GM12878 (cell line): ENCODE results near the gene TNIP1. TPM values are rescaled to one million over a fixed set of nuclear protein-coding genes. Genes with fewer than 3 reads are reported as not detected.

Experiments used
- BACH1 ChIP-seq: fragments of 450-650 bp; IDR thresholded peaks from 2 replicates; pipeline ENCODE4 v1.6.1; 2017; ENCODE audit warnings: mild to moderate bottlenecking, borderline replicate concordance
- EED ChIP-seq: sonication (generic); IDR thresholded peaks from 2 replicates; pipeline ENCODE4 v1.6.1; 2016; ENCODE audit warnings: antibody characterized with exemption, low read depth
- EGR1 ChIP-seq, 2 experiments: IDR thresholded peaks; 1 replicate in 1 of 2; 2 replicates in 1 of 2; pipeline ENCODE4 v1.6.1; 2011 to 2012; ENCODE audit warnings: low read depth in 2 of 2, low read length in 2 of 2, borderline replicate concordance in 1 of 2, mild to moderate bottlenecking in 1 of 2, moderate library complexity in 1 of 2
- HDGF ChIP-seq: fragments of 450-650 bp; IDR thresholded peaks from 2 replicates; pipeline ENCODE4 v1.6.1; 2016; ENCODE audit warnings: antibody characterized with exemption
- NBN ChIP-seq: fragments of 450-650 bp; IDR thresholded peaks from 2 replicates; pipeline ENCODE4 v1.6.1; 2016
- SPI1 ChIP-seq: IDR thresholded peaks from 2 replicates; pipeline ENCODE4 v1.6.1; 2011; ENCODE audit warnings: low read depth, mild to moderate bottlenecking, low read length, moderate library complexity, borderline replicate concordance; ENCODE audit not compliant: insufficient read depth
- TAF1 ChIP-seq: IDR thresholded peaks from 2 replicates; pipeline ENCODE4 v1.6.1; 2011; ENCODE audit warnings: mild to moderate bottlenecking, low read depth, low read length, borderline replicate concordance
- TCF12 ChIP-seq: IDR thresholded peaks from 2 replicates; pipeline ENCODE4 v1.6.1; 2011; ENCODE audit warnings: low read depth, mild to moderate bottlenecking, low read length
- polyA plus RNA-seq, 11 experiments: library from polyadenylated mRNA; depleted of rRNA in 4 of 11; unstranded in 6 of 11; stranded (reverse) in 5 of 11; fragments of >200 nt; fragmentation: Nextera tagmentation in 4 of 11; fragmentation: Illumina TruSeq in 1 of 11; extraction: Ambion mirVana in 4 of 11; extraction: Trizol in 1 of 11; gene quantifications; 1 replicate in 1 of 11; 2 replicates in 10 of 11; pipeline versions ENCODE4 v1.2.1 to v1.2.3, GENCODE V29; 2011 to 2016; ENCODE audit warnings: inconsistent platforms in 2 of 11, missing spikeins in 2 of 11, low read depth in 1 of 11
- total RNA-seq, 4 experiments: library from RNA; depleted of rRNA in 3 of 4; stranded (reverse); fragments of >200 nt in 3 of 4; fragmentation: Illumina TruSeq in 1 of 4; extraction: Trizol in 1 of 4; gene quantifications; 2 replicates each; pipeline versions ENCODE4 v1.2.1 to v1.2.3, GENCODE V29; 2013 to 2021
- TF ChIP-seq, protein P1 (sequence below): fragments of 450-650 bp; IDR thresholded peaks from 2 replicates; pipeline ENCODE4 v1.6.1; 2017; ENCODE audit warnings: antibody characterized with exemption, mild to moderate bottlenecking, moderate library complexity

TNIP1 gene
- total and polyA plus RNA-seq, 10 of the 15 experiments (the other 5 are each of a cell fraction or from before 2014, with no cell fraction given), result 4.4 to 279 (median 150) TPM

DNA sequence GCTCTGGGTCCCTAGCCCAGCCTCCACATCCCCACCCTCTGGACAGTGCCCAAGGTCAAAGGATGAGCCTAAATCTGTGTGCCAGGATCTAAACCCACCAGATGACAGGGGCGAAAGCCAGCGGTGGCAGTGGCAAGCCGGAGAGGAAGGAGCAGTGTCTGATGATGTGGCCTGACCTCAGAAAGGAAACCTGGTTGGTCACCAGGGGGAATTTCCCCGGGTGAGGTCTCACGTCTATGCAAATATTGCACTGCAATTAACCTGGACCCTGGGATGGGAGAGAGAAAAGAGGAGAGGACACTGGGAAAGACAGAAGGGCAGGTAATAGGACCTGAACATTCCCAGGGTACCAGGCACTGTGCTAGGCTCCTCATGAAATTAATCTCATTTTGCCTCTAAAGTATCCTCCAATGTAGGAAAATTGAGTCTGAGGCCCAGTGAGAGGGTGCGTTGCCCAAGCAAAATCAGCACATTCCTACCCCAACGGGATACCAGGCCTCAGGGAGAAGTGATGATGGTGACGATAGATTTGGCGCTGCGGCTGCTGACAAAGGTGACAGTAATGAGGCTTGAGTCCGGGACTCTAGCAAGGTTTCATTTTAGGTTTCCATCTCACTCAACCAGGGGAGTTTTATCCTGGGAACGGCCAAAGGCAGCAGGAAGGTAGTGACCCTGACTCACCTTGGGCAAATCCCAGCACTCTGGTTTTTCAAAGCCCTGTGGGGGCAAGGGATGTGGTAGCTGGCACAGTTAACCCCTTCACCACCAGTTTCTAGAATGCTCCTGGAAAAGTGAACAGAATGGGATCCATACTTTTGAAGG lies 13.4 kb upstream of the TNIP1 start (continued):
- 0 out of 2 replicates have a peak, but pooled peaks have one; percentile 33 for TF ChIP-seq HDGF
- TF ChIP-seq EGR1 (IDR thresholded peaks at IDR 0.05; ENCODE audit: borderline replicate concordance in 1 of 2, low read depth in 2 of 2, low read length in 2 of 2), result no peak
- TF ChIP-seq TAF1, result peak; percentile 56; the same call in 1 of the 2 replicates
- peak; percentile 17 for TF ChIP-seq BACH1
- peak; percentile 96 for TF ChIP-seq EED
- peak; percentile 52; the same call in 1 of the 2 replicates for TF ChIP-seq SPI1
- peak; percentile 60; the same call in 1 of the 2 replicates for TF ChIP-seq TCF12
- TF ChIP-seq, protein P1, sequence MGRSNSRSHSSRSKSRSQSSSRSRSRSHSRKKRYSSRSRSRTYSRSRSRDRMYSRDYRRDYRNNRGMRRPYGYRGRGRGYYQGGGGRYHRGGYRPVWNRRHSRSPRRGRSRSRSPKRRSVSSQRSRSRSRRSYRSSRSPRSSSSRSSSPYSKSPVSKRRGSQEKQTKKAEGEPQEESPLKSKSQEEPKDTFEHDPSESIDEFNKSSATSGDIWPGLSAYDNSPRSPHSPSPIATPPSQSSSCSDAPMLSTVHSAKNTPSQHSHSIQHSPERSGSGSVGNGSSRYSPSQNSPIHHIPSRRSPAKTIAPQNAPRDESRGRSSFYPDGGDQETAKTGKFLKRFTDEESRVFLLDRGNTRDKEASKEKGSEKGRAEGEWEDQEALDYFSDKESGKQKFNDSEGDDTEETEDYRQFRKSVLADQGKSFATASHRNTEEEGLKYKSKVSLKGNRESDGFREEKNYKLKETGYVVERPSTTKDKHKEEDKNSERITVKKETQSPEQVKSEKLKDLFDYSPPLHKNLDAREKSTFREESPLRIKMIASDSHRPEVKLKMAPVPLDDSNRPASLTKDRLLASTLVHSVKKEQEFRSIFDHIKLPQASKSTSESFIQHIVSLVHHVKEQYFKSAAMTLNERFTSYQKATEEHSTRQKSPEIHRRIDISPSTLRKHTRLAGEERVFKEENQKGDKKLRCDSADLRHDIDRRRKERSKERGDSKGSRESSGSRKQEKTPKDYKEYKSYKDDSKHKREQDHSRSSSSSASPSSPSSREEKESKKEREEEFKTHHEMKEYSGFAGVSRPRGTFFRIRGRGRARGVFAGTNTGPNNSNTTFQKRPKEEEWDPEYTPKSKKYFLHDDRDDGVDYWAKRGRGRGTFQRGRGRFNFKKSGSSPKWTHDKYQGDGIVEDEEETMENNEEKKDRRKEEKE, result no peak
- peak; percentile 81 for TF ChIP-seq NBN
